HTERT RPE-1 (cell line): ENCODE data around the gene ANKRD22.
"Not testable (repeated sequence)": the region's sequence is repeated elsewhere in the genome, so short reads cannot be mapped to it uniquely, and the experiment has no call there.

ENCODE experiments used
- in situ Hi-C: fragments of 300-500 bp; cut with MboI; formaldehyde crosslinking; loops from 4 replicates; pipeline ENCODE4 v1.14.3; 2020; ENCODE audit warnings: low sequenced_read_pairs

Gene ANKRD22

DNA sequence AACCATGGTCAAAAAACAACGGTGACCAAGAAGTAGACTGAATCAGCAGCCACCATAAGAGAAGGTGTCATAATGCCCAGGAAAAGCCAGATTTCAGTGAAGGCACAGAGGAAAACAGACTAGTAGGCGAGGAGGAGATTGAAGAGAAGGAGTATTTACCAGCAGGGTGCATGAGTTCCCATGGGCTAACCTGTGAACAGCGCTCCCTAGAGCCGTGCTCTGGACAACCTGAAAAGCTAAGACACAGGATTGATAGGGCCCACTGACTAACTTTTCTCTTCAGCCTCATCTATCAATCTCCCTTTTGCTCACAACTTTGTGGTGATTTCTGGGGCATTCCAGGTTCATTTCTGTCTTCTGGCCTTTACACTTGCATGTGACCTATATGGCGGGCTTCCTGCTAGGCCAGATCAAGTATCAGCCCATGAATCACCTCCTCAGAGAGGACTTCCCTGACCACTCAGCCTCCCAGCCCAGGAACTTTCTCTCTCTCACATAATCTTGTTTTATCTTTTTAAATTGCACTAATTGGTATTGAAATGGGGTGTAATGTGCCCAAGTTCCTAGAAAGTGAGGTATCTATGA is 12.8 kb downstream of the ANKRD22 start:
- in situ Hi-C loops = no loop called here

DNA sequence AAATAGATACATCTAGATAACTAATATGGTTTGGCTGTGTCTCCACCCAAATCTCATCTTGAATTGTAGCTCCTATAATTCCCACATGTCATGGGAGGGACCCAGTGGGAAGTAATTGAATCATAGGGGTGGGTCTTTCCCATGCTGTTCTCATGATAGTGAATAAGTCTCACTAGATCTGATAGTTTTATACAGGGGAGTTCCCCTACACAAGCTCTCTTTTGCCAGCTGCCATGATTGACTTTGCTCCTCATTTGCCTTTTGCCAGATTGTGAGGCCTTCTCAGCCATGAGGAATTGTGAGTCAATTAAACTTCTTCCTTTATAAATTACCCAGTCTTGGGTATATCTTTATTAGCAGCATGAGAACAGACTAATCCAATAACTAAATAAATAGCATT is 14.0 kb downstream of the ANKRD22 start:
- in situ Hi-C loops = not testable (repeated sequence)

DNA sequence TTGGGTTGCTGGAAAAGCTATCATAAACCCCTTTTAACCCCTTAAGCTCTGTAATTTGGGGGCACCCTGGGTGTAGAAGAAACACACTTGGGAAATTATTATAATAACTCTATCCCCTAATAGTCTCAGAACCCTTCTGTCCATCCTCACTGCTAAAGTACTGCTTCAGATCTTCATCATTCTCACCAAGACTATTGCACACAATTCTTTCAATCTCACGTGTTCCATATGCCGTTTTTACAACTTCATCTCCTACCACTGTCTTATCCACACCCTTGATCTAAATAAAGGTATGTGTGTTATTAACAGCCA is 15.8 kb downstream of the ANKRD22 start:
- in situ Hi-C loops = no loop called here

DNA sequence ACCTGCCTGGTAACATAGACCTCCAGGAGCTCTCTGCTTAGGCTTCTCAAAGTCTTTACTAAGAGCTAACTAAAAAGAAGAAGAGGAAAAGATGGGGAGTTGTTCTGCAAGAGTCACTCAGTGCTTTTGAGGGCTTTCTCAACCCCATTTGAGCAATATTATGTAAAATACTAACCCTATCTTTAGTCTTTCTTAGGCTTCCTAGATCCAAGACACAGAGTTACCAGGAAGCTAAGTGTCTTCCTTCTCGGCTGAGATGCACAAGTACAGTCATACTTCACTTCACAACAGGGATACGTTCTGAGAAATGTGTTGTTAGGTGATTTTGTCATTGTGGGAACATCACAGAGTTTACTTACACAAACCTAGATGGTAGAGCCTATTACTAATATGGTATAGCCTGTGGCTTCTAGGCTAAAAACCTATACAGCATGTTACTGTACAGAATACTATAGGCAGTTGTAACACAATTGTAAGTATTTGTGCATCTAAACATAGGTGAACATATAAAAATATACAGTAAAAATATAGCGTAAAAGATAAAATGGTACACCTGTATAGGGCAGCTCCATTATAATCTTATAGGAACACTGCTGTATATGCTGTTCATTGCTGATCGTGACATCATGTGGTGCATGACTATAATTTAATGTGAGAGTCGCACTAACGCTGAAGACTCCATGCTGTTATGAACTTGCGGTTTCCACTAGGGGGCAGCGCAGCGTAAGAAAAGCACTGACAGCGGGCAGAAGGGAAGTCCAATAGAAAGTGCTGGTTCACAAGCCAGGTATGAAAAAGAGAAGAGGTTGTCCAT is 16.3 kb downstream of the ANKRD22 start:
- in situ Hi-C loops = no loop called here

DNA sequence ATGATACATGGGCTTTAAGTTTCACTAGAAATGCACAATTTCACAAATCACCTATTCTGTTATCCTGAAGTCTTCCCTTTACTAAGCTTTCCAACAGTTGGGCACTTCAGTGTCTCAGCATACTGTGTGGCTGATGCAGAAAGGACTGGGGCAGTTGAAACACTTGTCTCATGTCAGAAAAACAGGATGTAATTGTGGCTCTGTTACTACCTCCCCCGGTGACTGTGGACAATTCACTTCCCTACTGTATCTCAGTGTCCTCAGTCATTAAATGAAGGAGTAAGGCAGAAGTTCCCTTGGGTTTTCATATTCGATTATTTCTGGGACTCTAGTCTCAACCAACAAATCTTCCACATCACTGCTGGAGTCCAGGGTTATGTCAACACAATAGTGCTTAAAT is 17.9 kb downstream of the ANKRD22 start:
- in situ Hi-C loops = no loop called here

DNA sequence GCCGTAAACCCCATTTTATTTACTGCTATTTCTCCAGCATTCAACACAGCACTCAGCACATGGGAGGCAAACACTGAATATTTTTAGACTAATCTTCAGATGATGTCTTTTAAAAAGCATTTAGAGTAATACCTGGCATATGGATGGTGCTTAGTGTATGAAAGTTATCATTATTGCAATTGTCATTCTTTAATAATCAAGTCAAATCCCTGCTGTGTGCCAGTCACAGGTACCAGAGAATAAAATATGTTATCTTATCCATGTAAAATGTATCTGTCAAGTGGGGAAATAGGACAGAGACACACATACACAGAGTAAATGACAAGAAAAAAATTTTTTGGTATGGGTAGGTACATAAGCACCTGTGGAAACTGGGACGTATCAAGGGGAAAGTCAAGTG is 18.5 kb downstream of the ANKRD22 start:
- in situ Hi-C loops = no loop called here

DNA sequence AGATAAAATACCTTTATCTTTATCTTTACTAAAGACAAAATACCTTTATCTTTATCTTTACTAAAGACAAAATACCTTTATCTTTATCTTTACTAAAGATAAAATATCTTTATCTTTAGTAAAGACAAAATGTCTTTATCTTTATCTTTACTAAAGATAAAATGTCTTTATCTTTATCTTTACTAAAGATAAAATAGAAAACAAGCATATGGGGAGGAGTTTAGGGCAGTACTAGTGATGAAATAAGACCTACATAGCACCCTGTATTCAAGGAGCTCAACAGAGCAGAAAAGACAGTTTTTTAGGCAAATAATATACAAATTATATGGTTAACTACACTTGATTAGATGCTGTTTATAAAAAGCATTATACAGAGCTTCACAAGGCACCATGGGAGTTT is 19.3 kb downstream of the ANKRD22 start:
- in situ Hi-C loops = no loop called here

DNA sequence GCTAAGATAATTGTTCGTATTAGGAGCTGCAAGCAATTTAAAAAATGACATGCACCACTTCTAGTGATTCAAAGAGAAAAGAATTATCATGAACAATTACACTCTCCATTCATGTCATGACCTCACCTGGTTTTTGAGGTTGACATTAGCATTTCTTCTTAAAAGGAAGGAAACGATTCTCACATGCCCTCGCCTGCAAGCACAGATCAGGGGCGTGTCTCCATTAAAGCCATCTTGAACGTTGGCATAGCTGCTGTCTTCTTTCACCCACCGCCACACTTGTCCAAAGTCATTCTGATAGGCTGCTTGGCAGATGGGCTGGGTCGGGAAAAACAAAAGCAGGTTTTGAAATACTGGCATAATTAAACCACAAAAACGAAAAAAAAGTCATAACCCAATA is 19.9 kb downstream of the ANKRD22 start:
- in situ Hi-C loops = no loop called here

DNA sequence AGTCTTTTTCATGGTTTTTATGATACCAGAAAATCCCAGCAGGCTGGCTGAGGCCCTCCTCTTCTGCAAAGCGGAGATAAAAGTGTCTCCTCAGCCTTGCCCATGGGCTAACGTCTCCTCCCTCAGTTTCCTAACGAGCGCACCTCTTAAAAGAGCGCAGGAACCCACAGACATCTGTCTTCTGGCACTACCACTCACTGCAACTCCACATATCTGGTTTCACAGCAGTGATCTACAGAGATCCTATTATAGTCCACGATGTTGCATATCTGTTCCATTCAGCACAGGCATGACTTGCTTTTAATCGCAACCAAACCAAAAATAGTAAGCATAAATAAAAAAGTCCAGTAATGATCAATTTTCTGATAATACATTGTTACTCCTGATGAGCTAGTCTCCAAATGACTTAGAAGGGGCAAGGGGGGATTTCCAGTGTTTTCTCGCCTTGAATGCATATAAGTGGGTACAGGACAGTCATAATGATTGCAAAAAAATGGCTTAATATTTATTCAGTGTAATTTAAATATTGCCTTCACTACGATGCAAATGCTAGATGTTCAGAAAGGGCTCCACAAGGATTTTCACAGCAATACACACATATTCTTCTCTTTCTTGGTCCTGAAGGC is 20.9 kb downstream of the ANKRD22 start:
- in situ Hi-C loops = no loop called here

DNA sequence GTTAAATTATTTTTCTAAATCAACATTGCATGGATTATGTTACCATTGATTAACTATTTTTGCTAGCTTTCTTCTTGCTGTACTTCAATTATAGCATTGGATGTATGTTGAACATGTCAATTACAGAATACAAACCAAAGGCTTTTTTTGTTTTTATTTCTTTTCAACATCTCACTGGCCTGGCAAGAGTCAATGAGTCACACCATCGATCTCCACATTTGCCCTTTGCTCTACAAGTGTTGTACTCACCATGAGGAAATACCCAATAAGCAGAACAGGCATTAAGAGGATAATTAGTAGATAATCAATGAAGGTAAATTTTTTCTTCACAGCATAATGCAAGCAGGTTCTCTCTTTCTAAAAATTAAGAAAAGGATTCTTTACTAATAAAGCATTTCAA is 23.3 kb downstream of the ANKRD22 start:
- in situ Hi-C loops = no loop called here

DNA sequence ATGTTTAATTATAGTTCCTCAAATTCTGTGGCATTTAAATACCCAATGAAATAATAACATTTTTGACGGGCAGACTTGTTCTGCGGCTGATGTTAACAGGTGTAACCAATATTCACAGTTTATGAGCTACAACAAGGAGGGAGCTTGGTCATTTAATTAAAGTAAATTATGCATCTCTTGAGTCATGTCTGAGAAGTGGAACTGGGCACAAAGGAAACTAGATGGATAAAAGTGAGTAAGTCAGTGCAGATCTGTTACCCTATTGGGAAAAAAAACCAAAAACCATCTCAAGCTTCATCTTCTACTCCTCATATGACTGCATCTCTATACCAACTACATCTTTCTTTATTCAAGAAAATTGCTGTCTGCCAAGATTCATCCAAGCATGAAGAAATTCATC is 24.0 kb downstream of the ANKRD22 start:
- in situ Hi-C loops = no loop called here

DNA sequence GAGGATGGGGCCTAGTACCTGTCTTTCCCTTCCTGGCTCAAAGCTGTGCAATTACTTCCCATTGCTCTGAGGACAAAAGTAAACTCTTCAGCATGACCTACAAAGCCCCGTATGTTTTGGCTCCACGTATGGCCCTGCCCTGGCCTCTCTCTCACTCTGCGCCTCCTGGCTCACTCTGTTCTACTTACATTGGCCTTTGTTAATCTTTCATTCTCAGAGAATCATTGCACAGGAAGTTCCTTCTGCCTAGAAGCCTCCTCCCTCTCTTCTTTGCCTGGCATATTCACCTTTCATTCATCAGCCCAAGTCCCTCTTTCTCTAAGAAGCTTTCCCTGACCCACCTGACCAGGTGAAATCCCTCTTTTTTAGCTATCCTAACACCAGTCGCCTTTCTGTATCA is 25.3 kb downstream of the ANKRD22 start:
- in situ Hi-C loops = no loop called here

DNA sequence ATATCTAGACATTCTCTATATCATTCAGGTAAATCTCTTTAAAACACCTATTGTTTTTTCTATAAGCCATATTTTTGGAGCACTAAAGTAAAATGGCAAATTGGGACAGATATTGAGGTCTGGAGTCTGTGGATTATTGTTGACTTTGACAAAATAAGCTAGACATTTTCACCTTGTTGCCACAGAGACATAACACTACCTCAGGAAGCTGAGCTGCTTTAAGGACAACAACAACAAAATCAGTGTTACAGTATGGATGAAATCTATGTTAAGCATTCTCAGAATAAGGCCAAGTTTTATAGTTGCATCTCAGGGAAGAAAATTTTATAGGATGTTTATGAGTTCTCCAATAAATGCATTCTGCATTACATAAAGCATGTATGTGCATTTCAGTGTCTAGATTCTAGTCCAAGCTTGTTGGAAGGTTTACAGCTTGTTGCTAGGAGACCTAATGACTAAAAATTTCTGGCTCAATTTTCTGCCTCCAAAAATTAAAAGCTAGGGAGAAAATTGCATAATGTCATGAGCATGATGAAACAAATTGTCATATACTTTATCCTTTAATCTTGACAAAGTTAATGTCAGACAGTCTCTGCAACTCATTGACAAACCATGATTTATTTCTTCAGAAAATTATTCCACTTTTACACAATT is 30.8 kb downstream of the ANKRD22 start:
- in situ Hi-C loops = no loop called here

DNA sequence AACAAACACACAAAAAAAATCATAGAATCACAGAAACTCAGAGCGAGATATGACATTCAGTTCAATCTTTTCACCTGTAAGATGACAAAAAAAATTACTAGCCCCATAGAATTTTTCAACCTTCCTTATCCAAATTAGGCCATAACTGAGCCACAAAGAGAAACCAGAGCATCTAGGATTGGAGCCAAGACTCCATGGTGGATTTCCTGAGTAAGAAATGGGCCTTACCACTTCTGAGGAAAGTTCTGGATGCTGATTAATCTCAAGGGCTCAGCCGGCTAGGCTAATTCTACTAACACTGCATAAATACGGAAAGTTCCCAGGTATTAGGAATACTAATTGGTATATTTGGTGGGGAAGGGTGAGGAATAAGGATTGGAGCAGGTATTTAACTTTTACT is 32.4 kb downstream of the ANKRD22 start:
- in situ Hi-C loops = no loop called here

DNA sequence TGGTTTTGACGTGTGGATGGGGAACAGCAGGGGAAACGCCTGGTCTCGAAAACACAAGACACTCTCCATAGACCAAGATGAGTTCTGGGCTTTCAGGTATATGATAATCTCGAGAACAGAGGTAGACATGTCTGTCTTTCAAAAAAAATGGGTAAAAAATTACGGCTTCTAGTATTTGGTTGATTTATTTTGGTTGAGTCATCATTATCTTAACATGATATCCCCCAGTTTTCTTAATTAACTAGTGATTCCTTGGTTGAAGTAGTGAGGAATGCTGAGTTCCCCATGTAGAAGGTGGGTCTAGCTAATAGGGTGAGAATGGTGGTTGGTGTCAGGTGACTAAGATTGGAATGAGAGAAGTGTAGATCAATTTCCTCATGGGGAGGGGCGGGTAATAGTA is 38.4 kb downstream of the ANKRD22 start:
- in situ Hi-C loops = no loop called here

DNA sequence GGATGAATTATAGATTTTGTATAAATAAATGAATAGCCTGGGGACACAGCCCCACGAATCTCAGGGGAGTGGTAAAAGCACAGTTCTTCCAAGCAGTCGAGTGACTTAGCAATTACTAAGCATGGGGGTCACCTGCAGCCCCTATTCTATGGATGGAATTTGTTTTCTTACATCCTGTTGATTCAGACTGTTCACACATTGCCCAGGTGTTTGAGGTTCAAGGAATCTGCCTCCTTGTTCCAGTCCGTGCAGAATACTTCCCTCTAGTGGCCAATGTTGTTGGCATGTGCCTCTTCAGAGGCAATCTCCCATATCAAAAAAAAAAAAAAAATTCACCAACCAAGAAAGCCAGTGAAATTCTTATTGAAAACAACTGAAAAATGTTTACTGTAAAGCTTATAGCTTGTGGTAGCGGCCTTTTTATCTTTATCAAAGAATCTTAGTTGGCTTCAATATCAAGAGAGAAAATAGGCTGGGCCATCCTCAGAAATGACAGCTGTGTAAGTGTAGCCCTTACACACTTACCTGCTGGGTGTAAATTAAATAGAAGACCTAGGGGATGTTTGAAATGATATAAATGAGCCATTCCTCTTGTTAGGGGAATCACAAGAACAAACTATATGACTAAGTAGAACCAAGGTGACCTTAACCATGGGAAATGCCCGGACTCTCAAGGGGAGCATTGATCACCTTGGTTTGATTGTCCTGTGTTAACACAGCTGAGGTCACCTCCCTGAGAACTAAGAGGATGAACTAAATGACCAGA is 41.3 kb downstream of the ANKRD22 start:
- in situ Hi-C loops = no loop called here

DNA sequence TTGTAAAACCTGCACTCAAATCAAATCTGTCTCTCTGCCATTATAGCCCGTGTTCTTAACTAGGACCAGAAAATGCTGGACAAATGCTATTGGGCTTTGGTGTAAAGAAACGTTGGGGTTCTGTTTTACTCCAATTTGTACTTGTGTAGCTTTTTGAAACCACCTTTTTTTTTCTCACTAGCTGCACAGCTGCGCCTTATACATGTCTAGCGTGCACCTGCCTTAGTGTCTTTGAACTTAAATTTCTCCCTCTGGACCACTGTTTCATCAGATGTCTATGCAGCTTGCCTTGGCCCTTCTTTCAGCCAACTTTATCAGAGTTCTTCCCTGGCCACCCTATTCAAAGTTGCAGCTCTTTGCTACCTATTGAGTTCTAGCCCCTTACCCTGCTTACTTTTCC is 42.0 kb downstream of the ANKRD22 start:
- in situ Hi-C loops = no loop called here

DNA sequence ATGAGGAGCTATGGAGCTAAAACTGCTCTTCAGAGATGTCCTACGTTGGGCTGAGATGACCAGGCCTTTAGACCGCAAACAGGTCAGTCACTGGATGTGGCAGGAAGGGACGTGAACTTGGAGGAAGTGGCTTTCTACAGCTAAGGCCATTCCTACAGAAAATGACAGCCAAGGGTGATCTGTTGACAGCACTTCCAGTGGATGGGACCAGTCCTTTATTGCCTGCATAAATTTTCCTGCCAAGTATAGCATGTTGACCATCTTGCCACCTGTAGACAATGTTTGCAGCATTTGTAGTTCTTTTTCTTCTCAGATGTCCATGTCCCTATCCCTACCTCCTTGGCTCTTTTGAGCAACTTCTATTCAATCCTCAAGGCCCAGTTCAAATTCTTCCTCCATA is 45.7 kb downstream of the ANKRD22 start:
- in situ Hi-C loops = no loop called here

DNA sequence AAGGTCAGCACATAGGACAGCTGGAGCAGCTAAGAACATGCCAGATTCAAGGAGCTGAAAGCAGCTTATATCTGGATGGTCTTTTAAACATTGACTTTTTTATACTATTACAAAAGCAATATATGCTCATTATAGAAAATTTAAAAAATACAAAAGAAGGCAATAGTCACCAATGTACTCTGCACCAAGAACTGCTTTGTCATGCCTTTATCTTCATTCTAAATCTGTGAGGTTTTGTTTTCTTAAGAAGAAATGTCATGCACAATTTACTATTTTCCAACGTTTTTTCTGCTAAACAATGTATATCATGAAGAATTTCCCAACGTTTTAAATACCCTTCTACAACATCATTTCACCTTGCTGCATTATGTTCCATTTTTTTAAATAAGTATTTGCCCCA is 46.3 kb downstream of the ANKRD22 start:
- in situ Hi-C loops = no loop called here

DNA sequence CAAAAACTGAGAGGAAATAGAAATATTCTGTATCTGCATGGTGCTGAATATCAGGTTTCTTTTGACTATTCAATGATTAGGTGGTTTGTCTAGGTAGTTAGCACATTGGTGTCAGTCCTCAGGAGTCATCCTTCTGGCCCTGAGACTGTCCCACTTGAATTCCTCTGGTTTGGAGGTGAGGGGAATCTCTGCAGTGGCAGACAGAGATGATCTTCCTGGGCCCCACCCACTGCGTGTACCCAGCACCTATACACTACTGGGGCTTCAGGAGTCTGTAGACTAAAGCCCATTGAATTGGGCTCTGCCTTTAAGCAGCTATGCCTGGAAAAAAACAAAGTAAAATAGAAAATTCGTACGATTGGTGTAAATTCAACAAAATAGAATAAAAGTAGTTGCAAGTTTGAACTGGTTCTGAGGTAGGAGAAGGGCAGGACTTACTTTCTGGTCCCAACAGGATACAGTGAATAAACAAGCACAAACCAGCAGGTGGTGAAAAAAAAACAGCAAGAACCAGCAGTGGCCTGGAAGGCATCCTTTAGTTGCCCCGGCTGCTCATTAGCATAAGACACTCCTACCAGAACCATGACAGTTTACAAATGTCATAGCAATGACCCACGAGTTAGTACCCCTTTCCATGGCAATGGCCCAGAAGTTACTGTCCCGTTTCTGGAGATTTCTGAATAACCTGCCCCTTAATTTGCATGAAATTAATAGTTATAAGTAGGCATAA is 47.4 kb downstream of the ANKRD22 start:
- in situ Hi-C loops = no loop called here

DNA sequence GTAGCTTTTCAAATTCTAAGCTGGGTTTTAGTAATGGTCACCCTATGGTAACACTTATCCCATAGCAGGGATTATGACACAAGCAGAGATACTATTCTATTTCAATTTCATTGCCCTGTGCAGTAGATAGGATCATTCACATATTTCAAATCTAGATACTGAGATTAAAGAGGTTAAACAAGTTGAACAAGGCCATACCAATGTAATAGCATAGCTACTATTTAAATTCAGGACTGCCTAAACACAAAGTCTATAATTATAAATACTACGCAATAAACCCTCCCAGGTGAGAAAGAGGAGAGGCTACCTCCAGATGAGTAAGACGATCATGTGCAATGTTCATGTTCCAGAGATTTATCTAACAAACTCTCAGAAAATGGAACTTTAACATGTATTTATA is 48.0 kb downstream of the ANKRD22 start:
- in situ Hi-C loops = no loop called here
